GM12873 (cell line): ENCODE data around the gene COX7A1.

Source experiments
- CTCF ChIP-seq: IDR thresholded peaks from 2 replicates; pipeline ENCODE4 v1.5.1; 2012; ENCODE audit warnings: low read depth, mild to moderate bottlenecking, moderate library complexity, low read length, control low read depth; ENCODE audit not compliant: insufficient read depth; ENCODE audit errors: missing control alignments

The COX7A1 gene

GRCh38 chr19:36152352-36153091 lies at the start of gene COX7A1:
Gene COX7A1 (minus strand): TSS chr19:36152447. CDS start chr19:36152407, 40 bp downstream.
- TF ChIP-seq CTCF, result no peak

- no peak for TF ChIP-seq CTCF
Observed at GRCh38 chr19:36201684-36202083, 49.4 kb upstream of the COX7A1 start.

GRCh38 chr19:36198119-36198518 lies 45.9 kb upstream of the COX7A1 start:
- no peak for TF ChIP-seq CTCF

- no peak for TF ChIP-seq CTCF
Observed at GRCh38 chr19:36196249-36196648, 44.0 kb upstream of the COX7A1 start.

GRCh38 chr19:36183245-36183628 lies 31.0 kb upstream of the COX7A1 start:
- TF ChIP-seq CTCF, result no peak

GRCh38 chr19:36182612-36183244 lies 30.5 kb upstream of the COX7A1 start:
- no peak for TF ChIP-seq CTCF

GRCh38 chr19:36172852-36173251 lies 20.6 kb upstream of the COX7A1 start:
- TF ChIP-seq CTCF, result no peak
